H4 (cell line): ENCODE data around the gene R3HDM4. TPM values are rescaled to one million over a fixed set of nuclear protein-coding genes. Genes with fewer than 3 reads are reported as not detected.
"Not testable (repeated sequence)": the region's sequence is repeated elsewhere in the genome, so short reads cannot be mapped to it uniquely, and the experiment has no call there.

Experiments
- DNase-seq: peaks from one replicate; pipeline ENCODE4 v3.0.0-alpha.2; 2015; ENCODE audit warnings: low spot score
- total RNA-seq: library from RNA; depleted of rRNA; stranded (reverse); fragments of >200 nt; shearing (Covaris generic); gene quantifications from 2 replicates; pipeline ENCODE4 v1.2.3, GENCODE V29; 2014

The R3HDM4 gene
- total RNA-seq, 1 experiment from 2014 or later = 26.8 TPM

- no peak for DNase-seq
These were observed 16.6 kb downstream of the R3HDM4 start for GRCh38 chr19:896434-896833.

- peak; percentile 87 for DNase-seq
These were observed 19.9 kb downstream of the R3HDM4 start, which contains the start of the genes MED16 and RNU6-9 for GRCh38 chr19:892894-893689. MED16 (minus strand) TSS chr19:893187; CDS start chr19:891131, 2,056 bp downstream. RNU6-9 (plus strand) TSS chr19:893484.

- DNase-seq = no peak
These were observed 20.7 kb downstream of the R3HDM4 start for GRCh38 chr19:892243-892893.

- not testable (repeated sequence) for DNase-seq
These were observed 21.4 kb downstream of the R3HDM4 start for GRCh38 chr19:891421-892200.

GRCh38 chr19:890831-891230 lies 22.2 kb downstream of the R3HDM4 start:
- no peak for DNase-seq

GRCh38 chr19:889662-890295 lies 23.2 kb downstream of the R3HDM4 start:
- no peak for DNase-seq

GRCh38 chr19:888581-889385 lies 24.2 kb downstream of the R3HDM4 start:
- no peak for DNase-seq

- DNase-seq = no peak
These were observed 25.4 kb downstream of the R3HDM4 start for GRCh38 chr19:887599-887998.

- no peak for DNase-seq
These were observed 25.9 kb downstream of the R3HDM4 start for GRCh38 chr19:887072-887471.

GRCh38 chr19:885536-886224 lies 27.3 kb downstream of the R3HDM4 start:
- no peak for DNase-seq

- DNase-seq = no peak
These were observed 28.4 kb downstream of the R3HDM4 start for GRCh38 chr19:884420-885211.

- DNase-seq = no peak
These were observed 29.3 kb downstream of the R3HDM4 start for GRCh38 chr19:883661-884211.

- DNase-seq = no peak
These were observed 30.0 kb downstream of the R3HDM4 start for GRCh38 chr19:882871-883497.

- DNase-seq = no peak
These were observed 31.5 kb downstream of the R3HDM4 start for GRCh38 chr19:881385-882071.

GRCh38 chr19:879711-880438 lies 33.1 kb downstream of the R3HDM4 start:
- no peak for DNase-seq

- DNase-seq = not testable (repeated sequence)
These were observed 34.1 kb downstream of the R3HDM4 start for GRCh38 chr19:878751-879561.
